NT2/D1 (cell line): Measurements from ENCODE around the gene C6orf52.

ENCODE experiments used
- DNase-seq: peaks from one replicate; pipeline ENCODE4 v3.0.0-alpha.2; 2011; ENCODE audit warnings: low read depth, low spot score
- H3K27me3 ChIP-seq: 2 replicates; pipeline ENCODE4 v1.6.0; 2011; ENCODE audit warnings: mild to moderate bottlenecking; ENCODE audit not compliant: insufficient read length, insufficient read depth
- H3K36me3 ChIP-seq: 2 replicates; pipeline ENCODE4 v1.6.1; 2011; ENCODE audit warnings: mild to moderate bottlenecking, low read length, mixed read lengths; ENCODE audit not compliant: insufficient read depth, insufficient read length
- H3K4me1 ChIP-seq: 2 replicates; pipeline ENCODE4 v1.5.1; 2011; ENCODE audit not compliant: insufficient read depth, insufficient read length
- H3K4me3 ChIP-seq: 2 replicates; pipeline ENCODE4 v1.5.1; 2011; ENCODE audit warnings: low read depth; ENCODE audit not compliant: insufficient read length
- H3K9ac ChIP-seq: 2 replicates; pipeline ENCODE4 v1.6.0; 2011; ENCODE audit warnings: low read depth; ENCODE audit not compliant: insufficient read length
- H3K9me3 ChIP-seq: 2 replicates; pipeline ENCODE4 v1.5.1; 2011; ENCODE audit warnings: mild to moderate bottlenecking, low read length; ENCODE audit not compliant: insufficient read depth
- SUZ12 ChIP-seq: IDR thresholded peaks from 2 replicates; pipeline ENCODE4 v1.6.1; 2011; ENCODE audit not compliant: insufficient read length, insufficient read depth; ENCODE audit errors: extremely low read depth
- YY1 ChIP-seq: IDR thresholded peaks from 2 replicates; pipeline ENCODE4 v1.6.1; 2011; ENCODE audit not compliant: insufficient read length, insufficient read depth
- ZNF274 ChIP-seq: IDR thresholded peaks from 2 replicates; pipeline ENCODE4 v1.6.1; 2011; ENCODE audit warnings: mild to moderate bottlenecking, low read depth, low read length

C6orf52 gene

DNA sequence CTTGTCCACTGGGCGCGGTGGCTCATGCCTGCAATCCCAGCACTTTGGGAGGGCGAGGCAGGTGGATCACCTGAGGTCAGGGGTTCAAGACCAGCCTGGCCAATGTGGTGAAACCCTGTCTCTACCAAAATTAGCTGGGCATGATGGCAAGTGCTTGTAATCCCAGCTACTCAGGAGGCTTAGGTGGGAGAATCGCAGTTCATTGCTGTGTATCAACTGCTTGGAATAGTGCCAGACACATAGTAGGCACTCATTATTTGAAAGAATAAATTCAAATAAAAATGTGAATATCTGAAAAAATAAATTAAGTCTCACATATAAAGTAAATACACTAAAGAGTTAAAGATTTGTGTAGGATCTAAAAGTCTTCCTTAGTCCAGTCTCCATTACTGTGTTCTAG is 2.2 kb upstream of the C6orf52 start:
- no peak for DNase-seq
- Histone ChIP-seq H3K27me3 (no peaks in the 10 kb centered on the region), H3K9ac (no peak overlapping the region), H3K4me3 (no peak overlapping the region), H3K9me3 (peaks cover 7% of the 10 kb centered on the region; the same call in 1 of the 2 replicates), H3K4me1 (no peaks in the 10 kb centered on the region), H3K36me3 (peaks cover 55% of the 10 kb centered on the region)
- TF ChIP-seq SUZ12 (no peak), ZNF274 (no peak), YY1 (no peak)

GRCh38 chr6:10695086-10695657 is 756 bp upstream of the C6orf52 start:
- no peak for TF ChIP-seq SUZ12
- TF ChIP-seq ZNF274: no peak
- no peak for TF ChIP-seq YY1
- Histone ChIP-seq H3K36me3 (peaks cover 43% of the 10 kb centered on the region), H3K4me3 (peak overlapping the region; percentile 94), H3K27me3 (no peaks in the 10 kb centered on the region), H3K4me1 (no peaks in the 10 kb centered on the region), H3K9me3 (peaks cover 7% of the 10 kb centered on the region; the same call in 1 of the 2 replicates), H3K9ac (peak overlapping the region; percentile 97)
- DNase-seq: no peak

DNA sequence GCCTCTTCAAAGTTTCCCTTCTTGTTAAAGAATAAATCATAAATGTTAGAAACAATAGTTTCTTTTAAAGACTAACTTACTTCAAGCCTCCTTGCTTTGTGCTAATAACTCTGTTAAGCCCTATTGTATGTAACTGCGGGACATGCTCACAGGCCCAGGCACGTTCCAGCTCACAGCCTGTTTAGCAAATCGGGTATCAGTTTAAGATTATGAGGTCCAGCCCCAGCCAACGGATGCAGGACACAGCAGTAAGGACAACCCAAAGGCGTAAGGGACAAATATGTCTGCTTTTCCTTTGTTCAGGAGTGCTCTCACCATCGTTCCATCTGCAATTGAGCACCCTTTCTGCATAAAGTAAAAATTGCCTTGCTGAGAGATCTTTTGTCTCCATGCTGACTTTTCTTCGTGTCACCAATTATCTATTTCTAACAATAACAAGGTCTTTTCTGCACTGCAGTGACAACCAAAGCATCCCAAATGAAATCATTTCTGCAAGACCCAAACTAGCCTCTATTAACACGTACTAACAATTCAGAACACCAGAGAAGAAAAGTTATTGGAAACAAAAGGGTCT is 1.4 kb downstream of the C6orf52 start:
- H3K36me3 ChIP-seq: peaks cover 25% of the 10 kb centered on the region
- peak overlapping the region; percentile 94 for H3K4me3 ChIP-seq
- no peak for TF ChIP-seq YY1
- TF ChIP-seq ZNF274: no peak
- no peak for TF ChIP-seq SUZ12
- no peak for DNase-seq
- peak overlapping the region; percentile 58 for H3K9ac ChIP-seq
- peaks cover 7% of the 10 kb centered on the region; the same call in 1 of the 2 replicates for H3K9me3 ChIP-seq
- H3K4me1 ChIP-seq: no peaks in the 10 kb centered on the region
- no peaks in the 10 kb centered on the region for H3K27me3 ChIP-seq

DNA sequence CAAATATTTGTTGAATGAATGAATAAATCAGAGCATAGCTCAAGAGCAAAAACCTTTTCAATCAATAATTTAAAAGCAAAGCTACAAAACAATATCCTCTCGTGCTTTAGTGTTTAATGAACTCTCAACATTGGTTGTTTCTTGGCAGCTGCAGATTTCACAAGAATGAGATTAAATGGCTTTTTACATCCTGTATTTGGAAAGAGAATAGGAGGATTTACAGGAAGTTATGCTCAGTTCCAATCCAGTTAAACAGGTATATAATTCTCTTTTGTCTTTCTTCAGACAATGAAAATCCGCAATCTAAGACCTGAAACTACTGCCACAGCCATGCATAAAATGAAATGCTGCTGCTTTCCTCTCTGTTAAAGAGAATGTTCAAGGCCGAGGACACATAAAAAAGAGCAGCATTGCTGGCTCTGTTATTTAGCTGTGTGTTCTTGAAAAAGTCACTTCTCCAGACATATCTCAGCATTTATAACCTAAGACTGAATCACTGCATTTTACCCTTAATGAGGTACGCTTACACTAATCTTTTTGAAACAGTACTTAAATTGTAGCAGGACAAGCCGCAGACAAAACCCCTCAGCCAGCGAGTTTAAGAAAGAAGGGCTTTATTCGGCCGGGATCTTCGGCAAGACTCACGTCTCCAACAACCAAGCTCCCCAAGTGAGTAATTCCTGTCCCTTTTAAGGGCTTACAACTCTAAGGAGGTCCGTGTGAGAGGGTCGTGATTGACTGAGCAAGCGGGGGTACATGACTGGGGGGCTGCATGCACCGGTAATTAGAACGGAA is 3.6 kb downstream of the C6orf52 start:
- H3K4me1 ChIP-seq: no peaks in the 10 kb centered on the region
- no peak overlapping the region for H3K9ac ChIP-seq
- H3K4me3 ChIP-seq: no peak overlapping the region
- TF ChIP-seq ZNF274: no peak
- TF ChIP-seq SUZ12: no peak
- no peak for TF ChIP-seq YY1
- H3K36me3 ChIP-seq: peaks cover 7% of the 10 kb centered on the region
- no peak for DNase-seq
- H3K27me3 ChIP-seq: no peaks in the 10 kb centered on the region
- H3K9me3 ChIP-seq: peaks cover 7% of the 10 kb centered on the region; the same call in 1 of the 2 replicates

GRCh38 chr6:10687582-10687981 is 6.8 kb downstream of the C6orf52 start:
- TF ChIP-seq SUZ12 (no peak), ZNF274 (no peak), YY1 (no peak)
- Histone ChIP-seq H3K27me3 (no peaks in the 10 kb centered on the region), H3K4me1 (no peaks in the 10 kb centered on the region), H3K4me3 (no peak overlapping the region), H3K9ac (no peak overlapping the region), H3K9me3 (no peaks in the 10 kb centered on the region), H3K36me3 (peaks cover 1% of the 10 kb centered on the region)
- no peak for DNase-seq

DNA sequence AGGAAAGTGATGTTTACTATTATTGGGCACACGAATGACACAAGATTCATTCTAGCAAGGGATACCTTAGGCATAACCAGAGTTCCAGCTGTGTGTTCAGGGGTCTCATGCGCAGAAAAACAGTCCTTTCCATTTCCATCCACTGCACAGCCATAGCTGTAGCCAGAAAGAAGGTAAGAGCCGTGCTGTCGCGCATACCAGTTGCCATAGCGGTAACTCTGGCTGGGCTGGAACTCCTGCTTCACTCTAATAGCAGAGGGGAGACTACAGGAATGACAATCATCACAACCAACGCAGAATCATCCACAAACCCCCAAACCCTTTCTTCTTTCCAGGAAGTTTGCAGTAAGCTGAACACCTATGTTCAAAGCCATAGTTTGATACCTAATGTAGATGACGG is 7.5 kb downstream of the C6orf52 start:
- no peak for DNase-seq
- peaks cover 3% of the 10 kb centered on the region; the same call in 1 of the 2 replicates for H3K9me3 ChIP-seq
- H3K4me3 ChIP-seq: no peak overlapping the region
- H3K27me3 ChIP-seq: no peaks in the 10 kb centered on the region
- TF ChIP-seq YY1: no peak
- no peak overlapping the region for H3K9ac ChIP-seq
- no peaks in the 10 kb centered on the region for H3K4me1 ChIP-seq
- no peaks in the 10 kb centered on the region for H3K36me3 ChIP-seq
